PC-9 (cell line): ENCODE data around the gene DTD2. TPM values are rescaled to one million over a fixed set of nuclear protein-coding genes. Genes with fewer than 3 reads are reported as not detected.

Experiments
- BruUV-seq: library from RNA; stranded (reverse); fragments of 400-500 nt; replicated peaks from 2 replicates; lab custom pipeline; 2021; lab: Mats Ljungman, UMichigan
- CTCF ChIA-PET: fragments of 300-600 bp; sonication (Branson Sonifier 250); formaldehyde crosslinking; loops from one replicate; lab custom pipeline; 2022; ENCODE audit warnings: antibody characterized with exemption; lab: Charles Lee
- POLR2A ChIA-PET: fragments of 300-600 bp; sonication (Branson Sonifier 250); formaldehyde crosslinking; loops from one replicate; lab custom pipeline; 2022; ENCODE audit warnings: antibody characterized with exemption; ENCODE audit not compliant: unreplicated experiment; lab: Charles Lee
- DNase-seq, 2 experiments: peaks; one replicate each; pipeline versions ENCODE4 v3.0.0 to v3.0.0-alpha.2; 2015 to 2022; ENCODE audit warnings: mixed read lengths in 1 of 2
- H2AFZ ChIP-seq: fragments of 200-600 bp; sonication (generic); 2 replicates; pipeline ENCODE4 v1.8.1; 2017; ENCODE audit warnings: antibody characterized with exemption
- H3F3A ChIP-seq: fragments of 200-600 bp; sonication (generic); 2 replicates; pipeline ENCODE4 v1.8.1; 2017; ENCODE audit warnings: antibody characterized with exemption, mild to moderate bottlenecking, low read depth; ENCODE audit not compliant: insufficient read depth
- H3K27ac ChIP-seq: fragments of 200-600 bp; sonication (generic); 2 replicates; pipeline ENCODE4 v1.6.1; 2016; ENCODE audit warnings: mixed run types
- H3K27me3 ChIP-seq: fragments of 200-600 bp; sonication (generic); 2 replicates; pipeline ENCODE4 v1.6.1; 2016; ENCODE audit warnings: low read depth, mixed run types; ENCODE audit not compliant: insufficient read depth
- H3K36me3 ChIP-seq: fragments of 200-600 bp; sonication (generic); 2 replicates; pipeline ENCODE4 v1.6.1; 2016; ENCODE audit warnings: low read depth, mixed run types
- H3K4me1 ChIP-seq: fragments of 200-600 bp; sonication (generic); replicated peaks from 2 replicates; pipeline ENCODE4 v1.6.1; 2016; ENCODE audit warnings: mixed run types; ENCODE audit not compliant: insufficient read depth
- H3K4me2 ChIP-seq: fragments of 200-600 bp; sonication (generic); 2 replicates; pipeline ENCODE4 v1.6.1; 2017; ENCODE audit warnings: mixed run types
- H3K4me3 ChIP-seq: fragments of 200-600 bp; sonication (generic); 2 replicates; pipeline ENCODE4 v1.6.1; 2016; ENCODE audit warnings: mixed run types
- H3K79me2 ChIP-seq: fragments of 200-600 bp; sonication (generic); 2 replicates; pipeline ENCODE4 v1.6.1; 2017; ENCODE audit warnings: low read depth, mixed run types
- H3K9me2 ChIP-seq: fragments of 200-600 bp; sonication (generic); 2 replicates; pipeline ENCODE4 v1.8.1; 2017; ENCODE audit warnings: mild to moderate bottlenecking; ENCODE audit not compliant: insufficient read depth
- H3K9me3 ChIP-seq: fragments of 200-600 bp; sonication (generic); 2 replicates; pipeline ENCODE4 v1.8.1; 2016; ENCODE audit warnings: low read depth; ENCODE audit not compliant: insufficient read depth
- H4K20me1 ChIP-seq: fragments of 200-600 bp; sonication (generic); 2 replicates; pipeline ENCODE4 v1.8.1; 2017; ENCODE audit not compliant: insufficient read depth
- CTCF ChIP-seq: fragments of 200-600 bp; sonication (generic); conservative IDR thresholded peaks from 2 replicates; pipeline ENCODE4 v1.6.1; 2017; ENCODE audit warnings: mixed run types, antibody characterized with exemption, mild to moderate bottlenecking, moderate library complexity
- EZH2 ChIP-seq: fragments of 200-600 bp; sonication (generic); IDR thresholded peaks from 2 replicates; pipeline ENCODE4 v1.8.0; 2017; ENCODE audit warnings: antibody characterized with exemption, low read depth
- intact Hi-C: fragments of 100-400 bp; cut with micrococcal nuclease; formaldehyde crosslinking; loops from one replicate; pipeline ENCODE4 v1.10.0; 2022; ENCODE audit not compliant: unreplicated experiment
- total RNA-seq: library from RNA; stranded (reverse); gene quantifications from 2 replicates; pipeline ENCODE4 v1.2.3, GENCODE V29; 2021

Gene DTD2
- total RNA-seq, 1 experiment from 2014 or later, result 10.1 TPM

- no peaks in the 10 kb centered on the region for H4K20me1 ChIP-seq
- peak overlapping the region; percentile 93 for H2AFZ ChIP-seq
- POLR2A ChIA-PET, result interaction anchor here (0.5 kb wide), 2 partner anchors 249 to 755 kb away, joined by 5 read pairs; no protein-coding TSS in a partner anchor
- no peaks in the 10 kb centered on the region for H3K9me3 ChIP-seq
- CTCF ChIA-PET, result interaction anchor here (0.6 to 1.2 kb wide), 3 partner anchors 48 to 768 kb away, joined by 4 to 5 read pairs (median 4); no protein-coding TSS in a partner anchor
- peaks cover 9% of the 10 kb centered on the region; the same call in 1 of the 2 replicates for H3K79me2 ChIP-seq
- H3K27ac ChIP-seq, result peak overlapping the region; percentile 16; the same call in 1 of the 2 replicates
- H3K27me3 ChIP-seq, result no peaks in the 10 kb centered on the region
- peak overlapping the region; percentile 62; the same call in 1 of the 2 replicates for H3K4me3 ChIP-seq
- peaks cover 13% of the 10 kb centered on the region; the same call in 1 of the 2 replicates for H3K4me1 ChIP-seq
- intact Hi-C loops, result loop anchor here (1.0 to 10.0 kb wide), 3 partner anchors 16 to 797 kb away; partner anchors contain the start of gene ARHGAP5
- no peak for TF ChIP-seq EZH2
- no peak for TF ChIP-seq CTCF
- H3K36me3 ChIP-seq, result no peaks in the 10 kb centered on the region
- no peak for DNase-seq
- no TSS peak for BruUV-seq
- H3F3A ChIP-seq, result no peaks in the 10 kb centered on the region
- H3K4me2 ChIP-seq, result peak overlapping the region; percentile 77
- H3K9me2 ChIP-seq, result no peaks in the 10 kb centered on the region
Measured at GRCh38 chr14:31457665-31458659, 656 bp upstream of the DTD2 start.

- Histone ChIP-seq H4K20me1 (no peaks in the 10 kb centered on the region), H3K27ac (no peak overlapping the region), H3K4me3 (no peak overlapping the region), H3K4me2 (no peak overlapping the region), H3K9me3 (no peaks in the 10 kb centered on the region), H3K9me2 (no peaks in the 10 kb centered on the region), H3K79me2 (no peaks in the 10 kb centered on the region), H2AFZ (no peak overlapping the region), H3K4me1 (0 out of 2 replicates have a peak, but pooled peaks cover 6% of the 10 kb centered on the region), H3K36me3 (no peaks in the 10 kb centered on the region), H3F3A (no peaks in the 10 kb centered on the region), H3K27me3 (no peaks in the 10 kb centered on the region)
- BruUV-seq, result no TSS peak
- ChIA-PET CTCF (interaction anchor here (0.6 to 0.7 kb wide), 2 partner anchors 32 to 252 kb away, joined by 3 read pairs; no protein-coding TSS in a partner anchor), POLR2A (interaction anchor here (0.6 kb wide), 1 partner anchor 56 kb away, joined by 3 read pairs; no protein-coding TSS in a partner anchor)
- peak; percentile 69 for TF ChIP-seq CTCF
- no peak for TF ChIP-seq EZH2
- intact Hi-C loops, result loop anchor here (10.0 kb wide), 1 partner anchor 805 kb away; no protein-coding TSS in a partner anchor
- peak in 1 of 2 experiments; percentile 36 for DNase-seq
Measured at GRCh38 chr14:31449971-31450610, 7.2 kb downstream of the DTD2 start.

GRCh38 chr14:31449136-31449535, 8.2 kb downstream of the DTD2 start:
- no peaks in the 10 kb centered on the region for H3K27me3 ChIP-seq
- H3K79me2 ChIP-seq, result no peaks in the 10 kb centered on the region
- no peaks in the 10 kb centered on the region for H3K9me2 ChIP-seq
- H3K9me3 ChIP-seq, result no peaks in the 10 kb centered on the region
- H3F3A ChIP-seq, result no peaks in the 10 kb centered on the region
- BruUV-seq, result no TSS peak
- POLR2A ChIA-PET, result no interaction called here
- CTCF ChIA-PET, result interaction anchor here (0.5 to 0.6 kb wide), 3 partner anchors 23 to 283 kb away, joined by 3 to 6 read pairs (median 5); no protein-coding TSS in a partner anchor
- intact Hi-C loops, result no loop called here
- no peaks in the 10 kb centered on the region for H3K36me3 ChIP-seq
- TF ChIP-seq EZH2 (no peak), CTCF (no peak)
- H3K4me3 ChIP-seq, result no peak overlapping the region
- H2AFZ ChIP-seq, result no peak overlapping the region
- no peak overlapping the region for H3K27ac ChIP-seq
- 0 out of 2 replicates have a peak, but pooled peaks cover 6% of the 10 kb centered on the region for H3K4me1 ChIP-seq
- no peak overlapping the region for H3K4me2 ChIP-seq
- no peak for DNase-seq
- H4K20me1 ChIP-seq, result no peaks in the 10 kb centered on the region
